Activated CD8-positive, alpha-beta memory T cell treated with anti-CD3 and anti-CD28 coated beads, Interleukin-2, amount 50 U/mL, for 4 hours (primary cell): ENCODE results near the gene GMEB2.
"Not testable (repeated sequence)": the region's sequence is repeated elsewhere in the genome, so short reads cannot be mapped to it uniquely, and the experiment has no call there.

ENCODE experiments used
- DNase-seq: peaks from one replicate; pipeline ENCODE4 v3.0.0-alpha.2; 2020

The GMEB2 gene

DNA sequence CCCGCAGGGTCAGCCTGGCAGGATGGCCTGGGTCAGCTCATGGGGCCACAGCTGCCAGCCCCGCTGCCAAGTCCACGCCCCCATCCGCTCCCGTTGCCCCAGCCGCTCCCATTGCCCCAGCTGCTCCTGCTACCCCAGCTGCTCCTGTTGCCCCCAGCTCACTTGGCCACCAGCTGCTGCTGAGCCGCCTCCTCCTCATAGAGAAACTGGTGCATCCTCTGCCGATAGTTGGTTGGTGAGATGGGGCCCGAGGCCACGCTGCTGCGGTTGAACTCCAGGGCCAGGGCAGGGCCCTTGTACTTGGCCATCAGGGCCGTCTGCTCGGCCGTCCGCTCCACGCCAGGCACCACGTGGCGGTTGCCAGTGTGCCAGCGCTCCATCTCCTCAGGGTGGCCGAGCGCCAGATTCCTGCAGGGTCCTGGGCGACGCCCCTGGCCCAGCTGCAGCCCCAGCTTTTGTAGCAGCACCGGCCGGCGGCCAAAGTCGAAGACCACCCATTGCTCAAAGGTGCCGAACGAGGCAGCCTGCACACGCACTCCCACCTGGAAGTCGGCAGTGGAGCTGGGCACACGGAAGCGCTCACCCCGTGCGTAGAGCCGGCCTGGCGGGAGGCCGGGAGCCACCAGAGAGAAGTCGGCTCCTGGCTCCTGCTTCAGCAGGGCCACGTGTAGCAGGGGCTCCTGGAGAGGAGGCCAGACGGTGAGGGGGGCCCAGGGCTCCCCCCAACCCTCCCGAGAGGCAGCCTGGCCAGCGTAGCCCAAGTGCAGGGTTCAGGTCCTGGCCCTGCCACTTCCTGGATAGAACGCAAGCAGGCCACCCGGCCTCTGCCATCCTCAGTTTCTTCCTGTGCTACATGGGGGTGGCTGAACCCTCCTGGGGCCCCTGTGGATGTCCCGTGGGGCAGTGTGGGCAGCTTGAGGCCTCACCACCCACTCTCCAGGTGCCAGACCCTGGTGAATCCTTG is 57.6 kb downstream of the GMEB2 start:
- DNase-seq: no peak

DNA sequence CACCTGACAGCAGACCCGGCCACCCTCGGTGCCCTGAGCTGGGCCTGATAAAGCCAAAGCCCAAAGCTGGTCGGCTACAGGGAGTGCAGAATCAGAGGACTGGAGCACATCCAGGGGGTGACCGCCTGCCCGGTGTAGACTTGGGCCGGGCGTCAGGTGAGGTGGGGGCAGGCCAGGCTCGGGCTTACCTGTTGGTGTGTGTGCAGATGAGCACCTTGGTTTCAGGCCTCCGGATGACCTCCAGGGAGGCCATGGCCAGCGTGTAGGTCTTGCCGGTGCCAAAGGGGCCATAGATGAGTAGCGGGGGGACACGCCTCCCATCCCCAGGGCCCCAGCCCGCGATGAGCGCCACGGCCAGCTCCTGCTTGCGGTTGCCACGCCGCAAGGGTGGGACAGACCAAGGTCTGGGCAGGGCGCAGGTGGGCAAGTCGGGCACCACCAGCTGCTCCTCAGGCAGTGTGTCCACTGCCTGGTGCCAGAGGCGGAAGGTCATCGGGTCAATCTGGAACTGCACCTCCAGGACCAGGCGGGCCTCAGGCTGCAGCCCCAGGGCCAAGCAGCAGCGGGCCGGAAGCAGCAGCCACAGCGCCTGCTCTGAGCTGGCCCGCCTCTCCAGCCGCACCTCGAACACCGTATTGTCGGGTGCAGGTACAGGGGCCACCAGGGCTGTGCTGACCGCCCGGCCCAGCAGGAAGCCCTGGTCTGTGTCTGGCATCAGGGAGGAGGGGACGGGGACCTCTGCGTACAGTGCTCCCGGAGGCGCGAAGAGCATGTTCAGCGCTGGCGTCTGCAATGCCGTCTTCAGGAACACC is 58.5 kb downstream of the GMEB2 start:
- DNase-seq: no peak

DNA sequence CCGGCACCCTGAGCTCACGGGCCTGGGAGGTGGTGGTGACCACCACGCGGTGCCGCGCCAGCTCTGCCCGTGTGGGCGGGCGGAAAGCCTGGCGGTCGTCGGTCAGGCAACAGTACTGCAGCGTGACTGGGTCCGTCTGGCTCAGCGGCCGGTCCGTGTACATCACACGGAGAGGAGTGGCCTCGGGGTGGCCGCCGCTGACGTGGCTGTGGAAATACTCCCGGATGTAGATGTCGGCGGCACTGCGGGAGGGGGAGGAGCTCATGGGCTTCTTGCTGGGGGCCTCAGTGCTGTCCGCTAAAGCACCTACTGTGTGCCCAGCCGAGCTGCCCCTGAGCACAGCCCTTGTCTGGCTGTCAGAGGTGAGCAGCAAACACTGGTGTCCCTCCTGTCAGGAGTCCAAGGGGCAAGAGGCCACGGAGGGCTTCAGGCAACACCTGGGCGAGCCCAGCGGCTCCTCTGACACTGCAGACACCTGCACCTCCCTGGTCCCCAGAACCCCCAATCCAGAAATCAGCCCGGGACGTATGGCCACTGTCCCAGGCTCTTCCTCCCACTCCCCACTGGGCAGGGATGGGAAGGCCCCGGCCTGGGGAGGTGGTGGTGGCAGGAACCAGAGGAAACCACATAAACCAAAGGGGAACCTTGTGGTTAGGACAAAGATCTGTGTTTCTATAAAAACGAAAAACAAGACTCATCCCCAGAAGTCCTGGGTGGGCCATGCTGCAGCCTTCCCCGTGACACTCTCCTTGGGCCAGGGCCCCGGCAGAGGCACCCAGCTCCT is 59.3 kb downstream of the GMEB2 start:
- DNase-seq: peak; percentile 58

DNA sequence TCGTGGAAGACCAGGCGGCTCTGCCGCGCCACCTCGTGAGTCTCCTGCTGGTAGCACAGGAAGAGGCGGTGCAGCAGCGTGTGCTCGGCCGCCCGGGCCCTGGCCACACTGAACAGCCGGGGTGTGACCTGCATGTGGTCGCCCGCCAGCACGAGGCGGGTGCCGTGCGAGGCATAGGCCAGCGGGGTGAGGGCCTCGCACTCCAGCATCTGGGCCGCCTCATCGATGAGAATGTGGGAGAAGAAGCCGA is 59.8 kb downstream of the GMEB2 start:
- no peak for DNase-seq

DNA sequence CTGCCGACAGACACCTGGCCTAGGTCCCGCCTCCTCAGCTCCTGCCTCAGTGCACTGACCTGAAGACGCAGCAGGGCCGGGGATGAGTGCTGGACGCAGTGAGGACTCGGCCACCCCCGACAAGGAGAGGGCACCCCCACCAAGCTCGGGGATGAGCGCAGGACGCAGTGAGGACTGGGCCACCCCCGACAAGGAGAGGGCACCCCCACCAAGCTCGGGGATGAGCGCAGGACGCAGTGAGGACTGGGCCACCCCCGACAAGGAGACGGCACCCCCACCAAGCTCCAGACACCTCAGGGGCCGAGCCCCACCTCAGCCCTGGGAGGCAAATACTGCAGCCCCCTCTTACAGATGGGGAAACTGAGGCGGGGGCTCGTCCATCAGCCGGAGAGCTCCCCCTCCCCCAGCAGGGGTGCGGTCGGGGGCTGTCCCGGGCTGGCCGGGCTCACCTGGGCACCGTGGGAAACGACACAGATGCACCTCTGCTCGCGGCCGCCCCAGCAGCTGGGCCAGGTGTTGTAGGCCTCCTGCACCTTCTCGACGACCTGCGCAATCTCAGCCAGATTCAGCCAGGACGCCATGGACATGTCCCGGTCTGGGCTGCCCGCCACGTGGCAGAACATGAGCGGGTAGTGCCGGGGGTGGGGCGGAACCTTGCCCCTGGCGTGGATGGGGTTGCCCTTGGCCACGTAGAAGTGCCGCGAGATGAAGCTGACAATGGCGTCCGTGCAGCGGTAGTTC is 60.3 kb downstream of the GMEB2 start:
- DNase-seq: no peak

DNA sequence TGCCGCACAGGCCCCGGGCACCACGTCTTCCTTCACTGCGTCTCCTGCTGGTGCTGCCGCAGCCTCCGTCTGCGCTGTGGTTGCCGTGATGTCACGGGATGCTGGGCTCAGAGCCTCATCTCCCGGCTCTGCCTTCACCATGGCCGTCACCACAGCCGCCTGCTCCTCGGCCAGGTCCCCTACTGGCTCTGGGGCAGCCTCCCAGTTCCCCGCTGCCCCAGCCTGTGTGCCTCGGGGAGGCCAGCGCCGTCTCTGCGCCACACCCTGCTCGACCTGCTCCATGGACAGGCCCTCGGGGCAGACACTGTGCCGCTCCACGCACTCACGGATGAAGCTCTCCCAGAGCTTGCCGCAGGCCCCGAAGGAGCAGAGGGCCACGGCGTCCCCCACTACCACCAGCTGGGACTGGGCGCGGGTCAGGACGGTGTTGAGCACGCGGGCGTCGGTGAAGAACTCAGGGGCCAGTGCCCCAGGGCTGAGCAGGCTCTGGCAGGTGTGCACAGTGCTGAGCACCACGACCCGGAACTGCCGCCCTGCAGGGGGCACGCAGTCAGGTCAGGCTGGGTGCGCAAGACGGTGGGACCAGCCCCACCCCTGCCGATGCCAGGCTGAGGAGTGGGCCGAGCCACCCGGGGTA is 61.1 kb downstream of the GMEB2 start:
- no peak for DNase-seq

DNA sequence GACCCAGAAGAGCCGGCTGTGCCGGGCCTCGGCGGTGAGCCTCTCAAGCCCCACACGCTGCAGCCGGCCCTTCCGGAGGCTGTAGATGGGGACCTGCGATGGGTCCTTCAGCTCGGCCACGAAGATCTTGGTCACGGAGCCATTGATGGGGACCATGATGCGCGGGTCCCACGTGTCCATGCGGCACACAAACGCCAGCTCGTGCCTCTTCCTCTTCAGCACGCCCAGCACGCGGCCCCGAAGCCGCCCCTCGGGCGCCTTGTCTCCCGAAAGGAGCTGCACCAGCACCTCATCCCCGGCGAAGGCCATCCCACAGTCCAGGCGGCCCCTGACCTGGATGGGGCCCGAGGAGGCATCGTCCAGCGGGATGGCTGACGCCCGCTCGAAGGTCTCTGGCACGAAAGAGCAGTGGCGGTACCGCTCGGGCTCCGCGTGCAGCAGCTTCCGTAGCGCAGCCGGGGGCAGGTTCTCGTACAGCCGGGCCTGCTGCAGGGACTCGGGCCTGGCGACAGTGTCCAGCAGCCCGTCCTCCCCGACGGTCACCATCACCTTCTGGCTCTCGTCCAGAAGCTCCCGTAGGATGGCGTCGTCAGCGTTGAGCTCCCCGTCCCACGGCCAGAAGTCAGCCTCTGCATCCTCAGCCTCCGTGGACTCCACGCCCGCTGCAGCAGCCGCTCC is 61.7 kb downstream of the GMEB2 start:
- DNase-seq: no peak

DNA sequence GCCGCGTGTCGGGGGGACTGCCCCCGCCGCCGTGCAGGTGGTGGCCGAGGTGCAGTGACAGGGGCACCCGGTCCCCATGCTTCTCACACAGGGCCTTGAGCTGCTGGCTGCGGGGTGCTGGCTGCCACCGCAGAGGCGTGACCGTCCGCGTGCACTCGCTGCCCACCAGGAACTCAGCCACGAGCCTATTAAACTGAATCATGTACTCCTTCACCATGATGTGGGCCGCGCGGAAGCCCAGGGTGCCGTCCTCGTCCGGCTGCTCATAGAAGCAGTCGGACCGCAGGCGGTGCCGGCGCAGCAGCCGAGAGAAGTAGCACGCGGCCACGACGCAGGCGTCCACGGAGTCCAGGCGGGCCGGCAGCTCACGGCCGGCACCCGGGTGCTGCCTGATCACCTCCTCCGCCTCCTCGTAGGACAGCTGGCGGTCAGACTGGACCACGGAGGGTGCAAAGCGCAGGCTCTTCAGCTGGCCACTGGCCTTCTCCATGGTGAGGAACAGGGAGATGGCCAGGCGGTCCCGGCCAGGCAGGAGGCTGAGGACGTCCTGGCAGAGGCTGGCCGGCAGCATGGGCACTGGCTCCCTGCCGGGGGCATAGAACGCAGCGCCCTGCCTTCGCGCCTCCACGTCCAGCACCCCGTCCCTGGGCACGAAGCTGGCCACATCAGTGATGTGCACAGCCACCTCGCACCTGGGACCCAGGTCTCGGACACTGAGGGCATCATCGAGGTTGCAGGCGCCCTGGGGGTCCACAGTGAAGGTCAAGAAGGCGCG is 62.7 kb downstream of the GMEB2 start:
- DNase-seq: no peak

DNA sequence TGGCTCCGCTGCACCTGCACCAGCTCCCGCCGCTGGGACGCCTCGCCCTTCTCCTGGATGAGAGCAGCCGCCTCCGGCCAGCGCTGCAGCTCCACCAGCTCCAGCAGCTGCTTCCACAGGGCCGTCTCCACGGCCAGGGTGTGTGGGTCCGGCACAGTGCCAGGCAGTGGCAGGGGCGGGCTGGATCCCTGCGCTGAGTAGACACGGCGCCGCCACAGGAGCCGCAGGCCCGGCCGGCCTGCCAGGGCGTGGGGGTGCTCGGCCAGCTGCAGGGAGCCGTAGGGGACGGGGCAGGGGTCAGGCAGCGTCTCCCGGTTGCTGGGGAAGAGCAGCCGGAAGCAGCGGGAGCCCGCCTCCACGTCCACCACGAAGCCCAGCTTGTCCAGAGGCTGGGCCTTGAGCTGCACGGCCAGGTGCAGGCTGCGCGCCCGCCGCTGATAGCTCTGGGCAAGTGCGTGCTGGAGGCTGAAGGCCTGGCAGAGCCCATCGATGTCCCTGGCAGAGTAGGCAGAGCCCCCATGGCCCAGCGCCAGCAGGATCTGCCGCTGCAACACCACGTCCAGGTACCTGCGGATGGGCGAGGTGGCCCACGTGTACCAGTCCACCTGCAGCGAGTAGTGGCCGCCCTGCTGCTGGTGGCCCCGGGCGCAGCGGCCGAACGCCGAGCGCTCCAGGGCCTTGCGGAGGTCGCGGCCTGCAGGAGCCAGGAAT is 63.5 kb downstream of the GMEB2 start:
- no peak for DNase-seq

DNA sequence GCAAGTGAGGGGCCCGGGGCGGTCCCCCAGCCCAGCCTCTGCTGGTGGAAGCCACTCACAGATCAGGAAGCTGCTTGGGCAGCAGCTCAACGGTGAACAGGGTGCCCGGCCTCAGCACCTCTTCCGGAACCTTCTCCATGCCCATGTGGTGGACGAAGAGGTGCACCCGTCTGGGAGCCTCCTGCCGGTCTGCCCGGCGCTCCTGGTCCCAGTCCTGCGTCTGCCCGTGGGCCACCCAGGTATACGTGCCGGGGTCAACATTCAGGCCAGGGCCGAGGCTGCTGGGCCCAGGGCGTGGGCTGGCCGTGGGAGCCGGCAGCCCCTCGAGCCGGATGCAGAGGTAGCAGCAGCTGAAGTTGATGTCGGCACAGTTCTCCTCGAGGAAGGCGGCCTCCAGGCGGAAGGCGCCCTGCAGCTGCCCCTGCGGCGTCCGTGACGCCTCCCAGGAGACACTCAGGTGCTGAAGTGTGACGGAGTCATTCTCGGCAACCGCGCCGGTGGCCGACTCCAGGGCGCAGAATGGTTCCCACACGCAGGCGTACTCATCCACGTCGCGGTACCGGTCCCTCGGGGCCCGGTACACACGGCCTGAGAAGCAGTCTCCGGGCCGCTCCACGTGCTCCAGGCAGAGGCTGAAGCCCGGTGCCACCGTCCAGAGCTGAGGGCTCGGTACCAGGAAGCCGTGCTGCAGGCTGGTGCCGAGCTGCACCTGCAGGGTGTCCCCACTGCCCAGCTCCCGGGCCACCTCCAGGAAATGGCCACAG is 64.3 kb downstream of the GMEB2 start:
- no peak for DNase-seq

DNA sequence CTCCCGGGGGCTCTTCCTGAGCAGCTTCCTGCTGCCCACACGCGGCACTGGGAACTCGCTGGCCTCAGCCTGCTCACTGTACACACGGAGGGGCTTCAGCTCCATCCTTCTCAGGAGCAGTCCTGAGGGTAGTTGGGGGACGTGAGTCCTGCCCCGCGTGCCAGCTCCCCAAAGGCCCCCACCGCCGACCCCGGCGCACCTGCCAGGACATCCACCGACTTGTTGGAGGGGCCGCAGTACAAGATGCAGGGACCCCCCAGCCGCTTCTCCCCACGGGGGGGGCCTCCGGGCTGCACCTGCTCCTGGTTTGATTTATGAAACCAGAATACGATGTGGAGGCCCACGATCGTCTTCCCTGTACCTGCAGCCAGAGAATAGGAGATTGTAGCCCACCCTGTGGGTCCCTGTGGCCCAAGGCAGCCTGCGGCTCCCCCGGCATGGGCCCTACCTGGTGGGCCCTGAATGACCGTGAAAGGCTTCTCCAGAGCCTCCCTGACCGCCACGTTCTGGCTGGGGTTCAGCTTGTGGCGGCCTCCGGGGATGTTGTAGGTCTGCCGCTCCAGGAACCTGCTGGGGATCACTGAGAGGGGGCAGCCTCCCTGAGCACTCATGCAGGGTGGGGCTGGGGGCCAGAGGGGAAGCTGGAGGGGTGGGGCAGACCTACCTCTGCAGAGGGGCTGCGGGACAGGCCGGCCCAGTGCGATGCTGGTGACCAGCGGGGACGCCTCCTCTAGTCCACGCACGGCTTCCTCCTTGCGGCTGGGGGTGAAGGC is 65.1 kb downstream of the GMEB2 start:
- no peak for DNase-seq

DNA sequence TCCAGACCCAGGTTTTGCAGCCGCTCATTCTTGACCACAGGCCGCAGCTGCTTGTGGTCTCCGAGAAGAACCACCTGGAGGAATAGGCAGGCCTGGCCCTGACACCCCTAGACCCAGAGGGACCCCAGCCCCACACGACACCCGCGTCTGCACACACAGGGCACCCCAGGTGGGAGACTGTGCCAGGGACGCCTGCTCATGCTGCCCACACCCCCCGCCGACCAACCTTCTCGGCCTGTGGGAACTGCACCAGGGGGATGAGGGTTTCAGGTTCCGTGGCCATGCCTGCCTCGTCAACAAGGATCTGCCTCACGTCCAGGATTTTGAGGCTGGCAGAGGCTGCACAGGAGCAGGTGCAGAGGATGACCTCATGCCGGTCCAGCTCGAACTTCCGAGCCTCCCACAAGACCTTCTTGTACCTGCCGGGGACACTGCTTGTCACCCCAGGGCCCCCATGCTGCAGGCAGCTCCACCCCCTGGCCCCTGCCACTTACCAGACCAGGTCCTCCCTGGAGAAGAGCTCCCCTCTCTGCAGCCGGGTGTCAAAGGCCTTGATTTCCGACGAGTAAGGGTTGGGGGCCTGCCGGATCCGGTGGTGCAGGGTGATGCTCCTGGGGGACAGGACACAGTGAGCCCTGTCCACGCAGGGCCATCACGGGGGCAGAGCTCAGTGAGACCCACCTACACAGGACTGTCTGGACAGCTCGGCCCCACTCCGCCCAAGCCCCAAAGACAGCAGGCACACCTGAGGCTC is 65.9 kb downstream of the GMEB2 start:
- no peak for DNase-seq

DNA sequence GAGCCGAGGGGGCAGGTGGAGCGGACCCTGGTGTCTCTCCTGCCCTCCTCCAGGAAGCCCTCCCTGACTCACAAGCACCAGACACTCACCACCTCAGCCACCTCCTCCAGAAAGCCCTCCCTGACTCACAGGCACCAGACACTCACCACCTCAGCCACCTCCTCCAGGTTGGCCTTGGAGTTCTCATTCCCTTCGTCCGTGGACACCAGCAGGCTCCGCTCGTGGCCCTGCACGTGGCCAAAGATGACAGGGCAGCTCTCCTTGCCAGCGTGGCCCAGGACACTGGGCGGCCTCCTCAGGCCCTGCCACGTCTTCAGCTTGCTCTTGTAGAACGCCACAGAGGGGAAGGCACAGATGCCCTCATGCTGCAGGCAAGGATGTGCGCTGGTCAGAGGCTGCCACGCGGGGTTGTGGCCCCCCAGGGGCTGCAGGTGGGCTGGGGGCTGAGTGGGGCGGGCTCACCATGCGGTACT is 66.5 kb downstream of the GMEB2 start:
- DNase-seq: no peak

DNA sequence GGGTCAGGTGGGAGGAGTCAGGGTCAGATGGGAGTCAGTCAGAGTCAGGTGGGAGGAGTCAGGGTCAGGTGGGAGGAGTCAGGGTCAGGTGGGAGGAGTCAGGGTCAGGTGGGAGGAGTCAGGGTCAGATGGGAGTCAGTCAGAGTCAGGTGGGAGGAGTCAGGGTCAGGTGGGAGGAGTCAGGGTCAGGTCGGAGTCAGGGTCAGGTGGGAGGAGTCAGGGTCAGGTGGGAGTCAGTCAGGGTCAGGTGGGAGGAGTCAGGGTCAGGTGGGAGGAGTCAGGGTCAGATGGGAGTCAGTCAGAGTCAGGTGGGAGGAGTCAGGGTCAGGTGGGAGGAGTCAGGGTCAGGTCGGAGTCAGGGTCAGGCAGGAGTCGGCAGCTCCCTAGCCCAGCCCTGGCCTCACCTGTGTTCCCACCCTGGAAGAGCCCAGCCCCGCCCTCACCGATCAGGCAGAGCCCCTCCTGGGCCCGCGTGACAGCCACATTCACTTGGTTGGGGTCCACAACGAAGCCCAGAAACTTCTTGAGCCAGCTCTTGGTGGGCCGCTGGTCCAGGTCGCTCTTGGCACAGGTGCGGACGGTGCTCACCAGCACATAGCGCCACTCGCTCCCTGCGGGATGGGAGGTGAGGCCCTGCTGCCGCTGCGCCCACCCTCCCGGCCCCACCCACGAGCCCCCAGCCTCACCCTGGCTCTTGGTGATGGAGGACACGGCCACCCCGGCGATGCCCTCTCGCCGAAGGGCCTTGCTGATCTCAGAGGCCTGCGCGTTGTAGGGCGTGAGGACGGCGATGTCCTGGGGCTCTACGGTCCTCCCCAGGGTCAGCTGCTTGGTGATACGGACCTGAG is 67.2 kb downstream of the GMEB2 start:
- not testable (repeated sequence) for DNase-seq

DNA sequence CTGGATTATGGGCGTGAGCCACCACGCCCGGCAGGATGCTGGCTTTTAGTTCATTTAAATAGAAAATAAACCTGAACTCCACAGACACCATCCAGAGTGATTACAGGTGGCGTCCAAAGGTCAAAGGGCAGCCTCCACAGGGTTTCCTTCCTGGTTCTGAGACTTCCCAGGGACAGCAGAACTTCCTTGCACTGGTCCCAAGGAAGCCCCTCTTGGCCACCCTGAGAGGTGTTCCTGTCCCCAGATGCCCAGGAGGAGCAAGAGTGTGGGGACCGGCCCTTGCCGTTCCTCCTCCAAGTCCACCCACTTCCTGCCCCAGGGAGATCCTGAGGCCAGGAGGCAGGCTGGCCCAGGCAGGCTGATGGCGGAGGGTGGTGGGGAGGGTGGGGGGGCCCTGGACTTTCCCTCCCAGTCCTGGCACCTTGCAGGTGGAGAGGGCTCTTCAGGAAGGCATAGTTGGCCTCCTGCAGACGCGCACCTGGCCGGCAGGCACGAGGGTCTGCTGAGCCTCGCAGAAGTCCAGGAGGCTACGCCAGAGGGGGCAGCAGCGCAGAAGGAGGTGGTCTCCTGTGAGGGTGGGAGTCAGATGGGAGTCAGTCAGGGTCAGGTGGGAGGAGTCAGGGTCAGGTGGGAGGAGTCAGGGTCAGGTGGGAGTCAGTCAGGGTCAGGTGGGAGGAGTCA is 68.0 kb downstream of the GMEB2 start:
- no peak for DNase-seq

DNA sequence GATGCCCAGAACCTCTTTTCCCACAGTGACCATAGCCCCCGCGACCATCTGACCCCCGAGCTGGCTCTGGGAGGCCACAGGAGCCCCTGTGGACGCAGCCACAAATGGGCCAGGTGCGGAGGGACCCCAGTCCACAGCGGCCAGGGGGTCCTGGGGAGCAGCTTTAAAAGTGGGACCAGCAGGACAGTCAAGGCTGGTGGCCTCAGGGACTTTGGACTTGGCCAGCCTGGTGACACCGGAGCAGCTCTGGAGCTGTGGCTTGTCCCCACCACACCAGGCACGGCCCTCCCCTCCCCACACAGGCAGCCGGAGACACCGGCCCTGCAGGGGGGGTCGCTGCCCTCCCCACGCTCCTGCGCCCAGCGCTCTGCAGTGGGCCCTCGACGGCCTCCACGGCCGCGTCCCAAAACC is 69.4 kb downstream of the GMEB2 start:
- DNase-seq: no peak
